CD4-positive, alpha-beta T cell treated with Interleukin-21 for 1 hour (primary cell): ENCODE data around the gene NXPH2.
A peak's percentile ranks its signal among the peaks of the same experiment; 100 is the strongest.
"Not testable (repeated sequence)": the region's sequence is repeated elsewhere in the genome, so short reads cannot be mapped to it uniquely, and the experiment has no call there.

Source experiments
- DNase-seq: peaks from one replicate; pipeline ENCODE4 v3.0.0-alpha.2; 2020

Gene NXPH2

GRCh38 chr2:138708682-138709241 lies 71.4 kb downstream of the NXPH2 start:
- DNase-seq, result no peak

GRCh38 chr2:138707392-138708074 lies 72.7 kb downstream of the NXPH2 start:
- no peak for DNase-seq

GRCh38 chr2:138703242-138703641 lies 76.9 kb downstream of the NXPH2 start:
- DNase-seq, result no peak

- no peak for DNase-seq
These were observed 79.5 kb downstream of the NXPH2 start for GRCh38 chr2:138700716-138701115.

GRCh38 chr2:138699421-138699820 lies 80.8 kb downstream of the NXPH2 start:
- no peak for DNase-seq

- DNase-seq, result no peak
These were observed 81.8 kb downstream of the NXPH2 start for GRCh38 chr2:138698428-138698827.

GRCh38 chr2:138691667-138692066 lies 88.5 kb downstream of the NXPH2 start:
- no peak for DNase-seq

GRCh38 chr2:138689705-138690104 lies 90.5 kb downstream of the NXPH2 start:
- peak; percentile 7 for DNase-seq

GRCh38 chr2:138682163-138682562 lies 98.0 kb downstream of the NXPH2 start:
- DNase-seq, result no peak

- DNase-seq, result no peak
These were observed 103.0 kb downstream of the NXPH2 start for GRCh38 chr2:138677221-138677620.

GRCh38 chr2:138676619-138677021 lies 103.6 kb downstream of the NXPH2 start:
- no peak for DNase-seq

GRCh38 chr2:138671566-138671965 lies 108.6 kb downstream of the NXPH2 start:
- no peak for DNase-seq

- DNase-seq, result no peak
These were observed 109.5 kb downstream of the NXPH2 start for GRCh38 chr2:138670734-138671133.

GRCh38 chr2:138665937-138666336 lies 114.3 kb downstream of the NXPH2 start:
- no peak for DNase-seq

- DNase-seq, result no peak
These were observed 121.8 kb downstream of the NXPH2 start for GRCh38 chr2:138658187-138658894.

GRCh38 chr2:138654146-138654545 lies 126.0 kb downstream of the NXPH2 start:
- DNase-seq, result no peak

GRCh38 chr2:138652378-138652777 lies 127.8 kb downstream of the NXPH2 start:
- no peak for DNase-seq

- no peak for DNase-seq
These were observed 130.6 kb downstream of the NXPH2 start for GRCh38 chr2:138649571-138649970.

GRCh38 chr2:138648606-138649005 lies 131.6 kb downstream of the NXPH2 start:
- DNase-seq, result no peak

GRCh38 chr2:138644776-138645175 lies 135.4 kb downstream of the NXPH2 start:
- DNase-seq, result not testable (repeated sequence)

- DNase-seq, result no peak
These were observed 139.1 kb downstream of the NXPH2 start for GRCh38 chr2:138640921-138641676.

- DNase-seq, result no peak
These were observed 142.5 kb downstream of the NXPH2 start for GRCh38 chr2:138637686-138638085.

- DNase-seq, result no peak
These were observed 143.1 kb downstream of the NXPH2 start for GRCh38 chr2:138637061-138637460.

GRCh38 chr2:138633049-138633448 lies 147.1 kb downstream of the NXPH2 start:
- DNase-seq, result no peak
